Esophagus muscularis mucosa (tissue), 4 donors: ENCODE results near the gene VDAC2. TPM values are rescaled to one million over a fixed set of nuclear protein-coding genes. Genes with fewer than 3 reads are reported as not detected.

ENCODE experiments used
- DNase-seq: peaks from one replicate; pipeline ENCODE4 v3.0.0-alpha.2; 2017; ENCODE audit errors: extremely low spot score
- H3K27ac ChIP-seq, 4 donors: fragments of 200-600 bp; sonication (generic); replicated peaks in 1 of 4; 1 replicate in 3 of 4; 2 replicates in 1 of 4; pipeline ENCODE4 v1.5.1; 2016 to 2019; ENCODE audit warnings: mild to moderate bottlenecking in 1 of 4
- H3K27me3 ChIP-seq, 4 donors: fragments of 200-600 bp; sonication (generic); one replicate each; pipeline versions ENCODE4 v1.5.1 to v1.6.0; 2016 to 2019
- H3K36me3 ChIP-seq, 4 donors: fragments of 200-600 bp; sonication (generic); one replicate each; pipeline ENCODE4 v1.5.1; 2016 to 2019
- H3K4me1 ChIP-seq, 4 donors: fragments of 200-600 bp; sonication (generic); one replicate each; pipeline ENCODE4 v1.5.1; 2016 to 2019
- H3K4me3 ChIP-seq, 4 donors: fragments of 200-600 bp; sonication (generic); 1 replicate in 2 of 4; 2 replicates in 2 of 4; pipeline ENCODE4 v1.5.1; 2016 to 2019; ENCODE audit warnings: mild to moderate bottlenecking in 4 of 4, moderate library complexity in 1 of 4
- H3K9me3 ChIP-seq, 4 donors: fragments of 200-600 bp; sonication (generic); 1 replicate in 3 of 4; 2 replicates in 1 of 4; pipeline ENCODE4 v1.5.1; 2016 to 2019
- EP300 ChIP-seq: sonication (generic); formaldehyde crosslinking; IDR thresholded peaks from one replicate; pipeline ENCODE4 v1.6.1; 2017; ENCODE audit warnings: antibody characterized with exemption
- POLR2A ChIP-seq: fragments of 450-650 bp; IDR thresholded peaks from one replicate; pipeline ENCODE4 v1.6.1; 2017; ENCODE audit warnings: antibody characterized with exemption, moderate library complexity, mild to moderate bottlenecking, low read depth
- POLR2AphosphoS5 ChIP-seq, 2 donors: sonication (generic); formaldehyde crosslinking; IDR thresholded peaks; one replicate each; pipeline ENCODE4 v1.6.1; 2017; ENCODE audit warnings: antibody characterized with exemption in 2 of 2
- WGBS: methylation state at CpG from one replicate; pipeline ENCODE4 v1.1.5; 2018; 5-methylcytosine and 5-hydroxymethylcytosine counted together
- intact Hi-C: fragments of 100-400 bp; cut with DNase I; formaldehyde crosslinking; loops from one replicate; pipeline ENCODE4 v1.15.1; 2023
- total RNA-seq, 4 donors: library from RNA; depleted of rRNA; stranded (reverse); fragments of >200 nt; gene quantifications; one replicate each; pipeline versions ENCODE4 v1.1.0 to v1.2.1, GENCODE V29; 2016
- TF ChIP-seq, protein P1 (sequence below), 3 experiments: fragments of 200-600 bp in 2 of 3; fragments of 450-650 bp in 1 of 3; sonication (generic) in 2 of 3; IDR thresholded peaks; one replicate each; pipeline ENCODE4 v1.5.1; 2017 to 2019; ENCODE audit warnings: antibody characterized with exemption in 3 of 3, mild to moderate bottlenecking in 2 of 3, moderate library complexity in 1 of 3

Gene VDAC2, protein sequence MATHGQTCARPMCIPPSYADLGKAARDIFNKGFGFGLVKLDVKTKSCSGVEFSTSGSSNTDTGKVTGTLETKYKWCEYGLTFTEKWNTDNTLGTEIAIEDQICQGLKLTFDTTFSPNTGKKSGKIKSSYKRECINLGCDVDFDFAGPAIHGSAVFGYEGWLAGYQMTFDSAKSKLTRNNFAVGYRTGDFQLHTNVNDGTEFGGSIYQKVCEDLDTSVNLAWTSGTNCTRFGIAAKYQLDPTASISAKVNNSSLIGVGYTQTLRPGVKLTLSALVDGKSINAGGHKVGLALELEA
- 100 to 1,000 TPM; 194 to 260 (median 234) TPM for total RNA-seq

DNA sequence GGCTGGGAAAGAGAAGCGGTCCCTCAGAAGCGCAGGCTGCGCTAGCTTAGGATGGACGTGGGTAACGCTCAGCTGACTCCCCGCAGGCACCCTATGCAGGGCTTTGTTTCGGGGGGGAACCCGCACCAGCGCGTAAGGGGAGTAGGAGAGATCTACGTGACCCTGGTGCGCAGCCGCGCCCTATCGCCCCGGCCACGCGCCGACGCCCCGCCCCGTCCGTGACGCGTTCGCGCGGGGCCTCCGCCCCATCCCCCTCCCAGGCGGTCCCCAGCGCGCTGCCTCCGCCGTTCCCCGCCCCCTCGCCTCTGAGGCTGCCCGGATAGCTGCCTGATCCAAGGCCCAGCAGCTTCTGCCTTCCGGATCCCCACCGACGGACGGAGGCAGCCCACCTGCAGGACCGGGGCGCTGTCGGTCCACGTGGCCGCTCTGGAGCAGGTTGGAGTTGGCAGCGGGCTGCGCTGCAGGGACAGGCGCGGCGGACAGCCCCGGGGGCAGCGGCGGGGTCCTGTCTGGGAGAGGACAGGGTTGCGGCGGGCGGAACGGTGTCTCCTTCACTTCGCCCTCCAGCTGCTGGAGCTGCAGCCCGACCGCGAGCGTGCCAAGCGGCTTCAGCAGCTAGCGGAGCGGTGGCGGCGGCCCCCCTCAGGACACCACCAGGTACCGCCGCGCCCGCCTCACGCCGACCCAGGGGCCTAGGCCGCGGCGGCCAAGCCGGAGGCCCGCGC, at the start of gene VDAC2:
Gene VDAC2 (plus strand): TSS at position 515 of the 725 bp plus-strand sequence. CDS start 363 bp downstream, outside the sequence.
- WGBS: 0% methylated on average over 10 of the region's 80 CpGs
- intact Hi-C loops: no loop called here
- Histone ChIP-seq H3K4me1 (peaks cover 46 to 65% (median 63%) of the 10 kb centered on the region in 4 donors), H3K27ac (peak within 1 kb of the TSS; percentile 96 to 99 (median 98)), H3K36me3 (peaks cover 20 to 37% (median 32%) of the 10 kb centered on the region in 4 donors), H3K27me3 (no peaks in the 10 kb centered on the region), H3K4me3 (peak within 1 kb of the TSS; percentile 74 to 99 (median 87)), H3K9me3 (no peaks in the 10 kb centered on the region)
- TF ChIP-seq POLR2AphosphoS5 (IDR thresholded peaks at IDR 0.05) (peak; percentile 86 to 94), POLR2A (peak; percentile 96), EP300 (no peak)
- TF ChIP-seq, protein P1, sequence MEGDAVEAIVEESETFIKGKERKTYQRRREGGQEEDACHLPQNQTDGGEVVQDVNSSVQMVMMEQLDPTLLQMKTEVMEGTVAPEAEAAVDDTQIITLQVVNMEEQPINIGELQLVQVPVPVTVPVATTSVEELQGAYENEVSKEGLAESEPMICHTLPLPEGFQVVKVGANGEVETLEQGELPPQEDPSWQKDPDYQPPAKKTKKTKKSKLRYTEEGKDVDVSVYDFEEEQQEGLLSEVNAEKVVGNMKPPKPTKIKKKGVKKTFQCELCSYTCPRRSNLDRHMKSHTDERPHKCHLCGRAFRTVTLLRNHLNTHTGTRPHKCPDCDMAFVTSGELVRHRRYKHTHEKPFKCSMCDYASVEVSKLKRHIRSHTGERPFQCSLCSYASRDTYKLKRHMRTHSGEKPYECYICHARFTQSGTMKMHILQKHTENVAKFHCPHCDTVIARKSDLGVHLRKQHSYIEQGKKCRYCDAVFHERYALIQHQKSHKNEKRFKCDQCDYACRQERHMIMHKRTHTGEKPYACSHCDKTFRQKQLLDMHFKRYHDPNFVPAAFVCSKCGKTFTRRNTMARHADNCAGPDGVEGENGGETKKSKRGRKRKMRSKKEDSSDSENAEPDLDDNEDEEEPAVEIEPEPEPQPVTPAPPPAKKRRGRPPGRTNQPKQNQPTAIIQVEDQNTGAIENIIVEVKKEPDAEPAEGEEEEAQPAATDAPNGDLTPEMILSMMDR (IDR thresholded peaks at IDR 0.05): peak in 1 of 3 experiments; percentile 30
- DNase-seq: peak; percentile 96

- peaks cover 0 to 39% (median 14%) of the 10 kb centered on the region in 4 donors for H3K36me3 ChIP-seq
- no peak overlapping the region for H3K4me3 ChIP-seq
- H3K27me3 ChIP-seq: no peaks in the 10 kb centered on the region
- H3K27ac ChIP-seq: no peak overlapping the region
- WGBS: 62% methylated on average over 2 of the region's 2 CpGs
- TF ChIP-seq POLR2AphosphoS5 (IDR thresholded peaks at IDR 0.05) (no peak), POLR2A (no peak), EP300 (no peak)
- TF ChIP-seq, protein P1 (IDR thresholded peaks at IDR 0.05): no peak
- intact Hi-C loops: no loop called here
- H3K4me1 ChIP-seq: peaks cover 16 to 23% (median 19%) of the 10 kb centered on the region in 4 donors
- H3K9me3 ChIP-seq: no peaks in the 10 kb centered on the region
- DNase-seq: no peak
These were observed 44.6 kb upstream of the VDAC2 start for GRCh38 chr10:75165684-75166622.

- intact Hi-C loops: no loop called here
- DNase-seq: no peak
- H3K4me1 ChIP-seq: peaks cover 16 to 23% (median 19%) of the 10 kb centered on the region in 4 donors
- H3K27ac ChIP-seq: no peak overlapping the region
- no peaks in the 10 kb centered on the region for H3K27me3 ChIP-seq
- 78% methylated on average over 1 of the region's 1 CpG for whole genome bisulfite sequencing
- peaks cover 0 to 39% (median 14%) of the 10 kb centered on the region in 4 donors for H3K36me3 ChIP-seq
- H3K9me3 ChIP-seq: no peaks in the 10 kb centered on the region
- H3K4me3 ChIP-seq: no peak overlapping the region
- TF ChIP-seq POLR2A: no peak
- TF ChIP-seq, protein P1 (IDR thresholded peaks at IDR 0.05): no peak
- TF ChIP-seq EP300: no peak
- no peak for TF ChIP-seq POLR2AphosphoS5 (IDR thresholded peaks at IDR 0.05)
These were observed 44.0 kb upstream of the VDAC2 start for GRCh38 chr10:75166623-75166972.

GRCh38 chr10:75168275-75168674, 42.3 kb upstream of the VDAC2 start:
- Histone ChIP-seq H3K36me3 (peaks cover 6 to 48% (median 18%) of the 10 kb centered on the region in 4 donors), H3K27me3 (no peaks in the 10 kb centered on the region), H3K4me1 (peaks cover 16 to 23% (median 19%) of the 10 kb centered on the region in 4 donors), H3K9me3 (no peaks in the 10 kb centered on the region), H3K27ac (no peak overlapping the region), H3K4me3 (no peak overlapping the region)
- intact Hi-C loops: no loop called here
- no peak for TF ChIP-seq POLR2AphosphoS5 (IDR thresholded peaks at IDR 0.05)
- TF ChIP-seq, protein P1 (IDR thresholded peaks at IDR 0.05): no peak
- TF ChIP-seq POLR2A: no peak
- no peak for TF ChIP-seq EP300
- DNase-seq: no peak
- WGBS: 81% methylated on average over 6 of the region's 6 CpGs
